Brain pericyte (primary cell): ENCODE measurements around the gene TNS2.
"Not testable (repeated sequence)": the region's sequence is repeated elsewhere in the genome, so short reads cannot be mapped to it uniquely, and the experiment has no call there.

ENCODE experiments used
- DNase-seq: peaks from one replicate; pipeline ENCODE4 v3.0.0-alpha.2; 2012; ENCODE audit warnings: low read depth, low spot score

TNS2 gene

DNA sequence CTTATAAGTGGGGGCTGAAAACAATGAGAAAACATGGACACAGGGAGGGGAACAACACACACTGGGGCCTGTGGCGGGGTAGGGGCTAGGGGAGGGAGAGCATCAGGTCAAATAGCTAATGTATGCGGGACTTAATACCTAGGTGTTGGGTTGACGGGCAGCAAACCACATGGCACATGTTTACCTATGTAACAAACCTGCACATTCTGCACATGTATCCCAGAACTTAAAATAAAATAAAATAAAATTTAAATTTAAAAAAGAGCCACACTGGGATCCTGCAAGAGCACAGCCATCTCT is 45.7 kb downstream of the TNS2 start:
- DNase-seq, result not testable (repeated sequence)

- no peak for DNase-seq
Measured at GRCh38 chr12:53096089-53096741, 46.4 kb downstream of the TNS2 start.

GRCh38 chr12:53096759-53097158 is 46.9 kb downstream of the TNS2 start:
- no peak for DNase-seq

- DNase-seq, result no peak
Measured at GRCh38 chr12:53097207-53097563, 47.3 kb downstream of the TNS2 start.

GRCh38 chr12:53097564-53098353 is 47.9 kb downstream of the TNS2 start, which contains the start of gene IGFBP6:
IGFBP6 (plus strand) TSS chr12:53097667; CDS start chr12:53097718, 51 bp downstream.
- no peak for DNase-seq

- no peak for DNase-seq
Measured at GRCh38 chr12:53098354-53098981, 48.6 kb downstream of the TNS2 start.

DNA sequence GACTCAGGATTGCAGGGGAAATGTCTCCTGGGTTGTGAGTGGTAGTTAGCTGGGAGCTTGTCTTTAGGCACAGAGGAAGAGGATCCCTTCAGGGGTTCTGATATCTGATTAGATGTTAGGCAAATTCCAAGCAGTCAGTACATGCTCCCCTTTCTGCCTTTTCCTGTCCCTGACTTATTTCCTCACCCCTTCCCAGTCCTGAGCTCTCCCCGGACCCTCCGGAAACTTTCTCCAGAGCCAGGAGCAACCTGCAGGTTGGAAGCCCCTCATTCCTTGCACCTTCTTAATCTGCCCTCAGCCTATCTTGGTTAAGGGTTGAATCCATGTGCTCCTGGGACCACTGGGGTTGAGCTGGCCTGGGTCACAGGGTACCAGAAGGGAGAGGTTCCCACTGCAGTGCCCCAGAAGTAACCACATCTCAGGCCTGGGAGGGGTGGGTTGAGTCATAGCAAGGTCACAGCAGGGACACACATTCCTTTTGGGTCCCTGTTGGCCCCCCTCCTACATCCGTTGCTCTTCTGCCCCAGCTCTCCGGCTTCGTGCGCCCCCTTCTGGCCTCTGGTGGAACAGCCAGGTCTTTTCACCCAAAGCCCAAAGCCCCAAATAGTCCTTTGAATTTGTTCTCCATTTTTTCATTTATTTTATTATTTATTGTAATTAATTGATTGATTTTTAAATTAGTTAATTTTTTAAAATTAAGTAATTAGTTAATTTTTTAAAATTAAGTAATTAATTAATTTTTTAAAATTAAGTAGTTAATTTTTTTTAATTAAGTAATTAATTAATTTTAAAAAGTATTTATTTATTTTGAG is 49.4 kb downstream of the TNS2 start:
- peak; percentile 71 for DNase-seq

- no peak for DNase-seq
Measured at GRCh38 chr12:53100466-53101151, 50.7 kb downstream of the TNS2 start.

DNA sequence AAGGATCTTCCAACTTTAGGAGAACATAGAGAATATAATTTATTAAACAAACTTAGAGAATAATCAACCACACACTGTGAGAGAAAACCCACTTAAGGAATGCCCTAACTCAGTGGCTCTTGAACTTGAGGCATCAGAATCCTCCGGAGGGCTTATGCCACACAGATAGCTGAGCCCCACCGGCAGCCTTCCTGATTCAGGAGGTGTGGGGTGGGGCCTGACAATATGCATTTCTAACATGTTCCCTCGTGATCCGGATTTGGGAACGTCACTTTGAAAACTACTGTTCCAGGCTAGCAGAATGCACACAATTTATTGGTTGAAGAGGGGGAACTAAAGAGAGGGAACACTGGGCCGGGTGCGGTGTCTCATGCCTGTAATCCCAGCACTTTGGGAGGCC is 51.4 kb downstream of the TNS2 start:
- DNase-seq, result no peak

DNA sequence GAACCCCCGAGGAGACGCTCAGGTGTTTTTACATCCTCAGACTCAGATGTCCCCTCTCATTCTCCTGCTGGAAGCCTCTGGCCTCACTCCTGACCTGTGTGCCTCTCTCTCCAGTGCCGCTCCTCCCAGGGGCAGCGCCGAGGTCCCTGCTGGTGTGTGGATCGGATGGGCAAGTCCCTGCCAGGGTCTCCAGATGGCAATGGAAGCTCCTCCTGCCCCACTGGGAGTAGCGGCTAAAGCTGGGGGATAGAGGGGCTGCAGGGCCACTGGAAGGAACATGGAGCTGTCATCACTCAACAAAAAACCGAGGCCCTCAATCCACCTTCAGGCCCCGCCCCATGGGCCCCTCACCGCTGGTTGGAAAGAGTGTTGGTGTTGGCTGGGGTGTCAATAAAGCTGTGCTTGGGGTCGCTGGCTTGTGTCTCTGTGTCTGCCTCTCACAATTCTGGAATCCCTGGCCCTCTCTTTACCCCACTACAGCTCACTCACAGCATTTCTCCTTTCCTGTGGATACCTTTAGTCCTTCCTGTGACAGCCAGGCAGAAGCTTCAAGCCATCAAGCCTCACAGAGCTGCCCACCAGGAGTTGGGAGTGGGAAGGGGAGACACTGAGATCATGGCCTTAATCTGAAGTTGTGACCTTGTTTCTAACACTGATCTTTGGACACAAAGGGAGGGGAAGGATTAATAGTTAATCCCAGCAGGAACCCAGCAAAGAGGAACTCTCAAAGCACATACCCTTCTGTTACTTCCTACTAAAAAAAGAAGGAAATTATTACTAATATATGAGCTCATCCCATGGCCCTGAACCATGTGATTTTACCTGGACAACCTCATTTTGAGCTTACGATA is 52.3 kb downstream of the TNS2 start:
- DNase-seq, result no peak

DNA sequence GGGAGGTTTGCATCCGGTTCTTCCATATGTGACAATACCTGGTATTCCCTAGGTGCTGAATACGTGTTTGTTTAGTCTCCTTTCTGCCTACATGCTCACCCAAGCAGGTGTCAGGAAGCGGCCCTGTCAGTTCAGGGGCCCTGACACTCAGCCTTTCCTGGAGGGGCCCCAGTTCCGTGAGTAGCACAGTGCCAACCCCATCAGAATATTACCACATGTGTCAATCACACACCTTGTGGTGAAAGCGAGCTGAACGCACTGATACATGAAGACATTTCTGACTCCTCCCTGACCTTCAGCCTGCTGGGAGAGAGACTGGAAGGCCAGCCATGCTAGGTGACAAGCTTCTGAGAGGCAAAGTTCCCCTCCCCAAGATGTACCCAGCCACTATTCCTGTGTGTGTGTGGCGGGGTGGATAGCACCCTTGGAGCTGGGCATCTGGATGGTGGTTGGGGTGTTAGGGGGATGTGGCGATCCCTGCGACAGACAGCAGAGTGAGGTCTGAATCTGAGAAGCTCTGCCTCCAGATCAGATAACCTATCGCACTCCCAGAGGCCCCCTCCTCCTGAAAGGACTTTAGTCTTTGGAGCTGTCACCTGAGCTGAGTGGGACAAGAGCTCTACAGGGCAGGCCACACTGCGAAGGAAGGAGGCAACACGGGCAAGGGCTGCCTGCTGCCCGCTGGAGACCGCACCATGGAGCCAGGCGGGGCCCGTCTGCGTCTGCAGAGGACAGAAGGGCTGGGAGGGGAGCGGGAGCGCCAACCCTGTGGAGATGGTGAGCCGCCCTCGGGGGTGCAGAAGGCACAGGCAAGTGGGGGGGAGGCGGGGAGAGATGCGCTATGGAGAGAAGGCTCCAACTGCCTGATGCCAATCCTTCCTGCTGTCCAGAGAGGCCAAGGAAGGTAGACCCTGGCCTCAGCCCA is 53.3 kb downstream of the TNS2 start, which contains the start of gene SOAT2:
Gene SOAT2, plus strand, starts transcription at position 604 of the 925 bp plus-strand sequence. Its CDS starts 92 bp downstream, at position 696.
- DNase-seq, result no peak

DNA sequence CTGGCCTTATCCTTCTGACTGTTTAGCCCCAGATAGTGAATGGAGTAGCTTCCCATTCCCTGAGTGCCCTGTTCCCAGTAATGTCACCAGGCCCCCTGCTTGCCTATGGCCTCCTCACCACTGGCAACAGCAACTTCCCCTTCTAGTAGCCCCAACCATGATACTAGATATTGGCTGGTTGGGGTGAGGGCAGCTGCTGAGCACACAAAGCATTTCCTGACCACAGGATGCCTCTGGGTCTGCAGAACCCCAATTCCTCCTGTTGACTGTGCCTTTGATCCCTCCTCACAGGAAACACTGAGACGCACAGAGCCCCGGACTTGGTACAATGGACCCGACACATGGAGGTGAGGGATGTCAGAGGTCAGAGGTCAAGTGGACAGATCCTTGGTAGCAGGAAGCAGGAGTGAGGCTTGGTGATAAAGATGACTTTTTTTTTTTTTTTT is 54.0 kb downstream of the TNS2 start:
- DNase-seq, result no peak

- no peak for DNase-seq
Measured at GRCh38 chr12:53105256-53105655, 55.4 kb downstream of the TNS2 start.

DNA sequence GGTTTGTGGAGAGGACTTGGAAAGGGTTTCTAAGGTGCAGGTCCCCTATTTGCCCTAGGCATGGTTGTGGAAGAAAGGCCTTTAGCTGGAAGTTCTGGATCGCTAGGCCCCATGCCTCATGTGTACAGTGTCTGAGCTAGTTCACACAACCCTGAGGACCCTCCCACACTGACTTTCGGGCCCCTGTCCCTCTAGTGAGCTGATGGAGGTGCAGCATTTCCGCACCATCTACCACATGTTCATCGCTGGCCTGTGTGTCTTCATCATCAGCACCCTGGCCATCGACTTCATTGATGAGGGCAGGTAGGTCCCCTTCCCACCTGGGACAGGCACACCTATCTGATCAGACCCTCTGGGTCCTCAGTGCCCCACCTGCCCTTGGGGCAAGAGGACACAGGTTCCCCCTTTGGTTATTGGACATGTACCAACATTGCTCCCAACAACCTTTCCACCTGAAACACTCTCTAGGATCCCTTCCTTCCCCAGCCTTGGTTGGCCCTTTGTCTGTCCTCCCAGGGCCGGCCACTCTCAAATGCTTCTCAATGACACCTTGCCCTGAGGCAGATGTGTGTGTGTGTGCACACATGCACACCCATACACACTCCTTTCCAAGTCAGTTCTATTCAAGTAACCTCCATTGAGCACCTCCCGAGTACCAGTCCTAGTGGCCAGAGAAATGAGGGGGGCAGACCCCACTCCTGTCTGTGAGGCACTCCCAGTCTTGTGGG is 56.0 kb downstream of the TNS2 start:
- no peak for DNase-seq

DNA sequence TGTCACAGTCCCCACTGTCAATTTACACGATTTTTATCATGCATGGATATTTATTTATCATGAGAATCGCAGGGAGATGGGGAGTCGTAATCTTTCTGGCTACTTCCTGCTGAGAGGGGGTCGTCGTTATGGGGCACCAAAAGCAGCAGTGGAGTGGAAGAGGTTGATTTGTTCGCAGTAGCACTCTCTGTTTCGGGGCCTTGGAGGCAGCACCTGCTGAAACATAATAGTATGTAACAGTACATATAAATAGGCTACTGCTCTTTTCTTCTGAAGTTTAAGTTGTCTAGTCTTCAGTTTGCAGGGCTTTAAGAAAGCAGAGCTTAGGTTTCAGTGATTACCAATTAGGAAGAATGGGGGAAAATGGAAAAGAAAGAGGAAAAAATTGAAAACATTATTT is 57.3 kb downstream of the TNS2 start:
- no peak for DNase-seq

DNA sequence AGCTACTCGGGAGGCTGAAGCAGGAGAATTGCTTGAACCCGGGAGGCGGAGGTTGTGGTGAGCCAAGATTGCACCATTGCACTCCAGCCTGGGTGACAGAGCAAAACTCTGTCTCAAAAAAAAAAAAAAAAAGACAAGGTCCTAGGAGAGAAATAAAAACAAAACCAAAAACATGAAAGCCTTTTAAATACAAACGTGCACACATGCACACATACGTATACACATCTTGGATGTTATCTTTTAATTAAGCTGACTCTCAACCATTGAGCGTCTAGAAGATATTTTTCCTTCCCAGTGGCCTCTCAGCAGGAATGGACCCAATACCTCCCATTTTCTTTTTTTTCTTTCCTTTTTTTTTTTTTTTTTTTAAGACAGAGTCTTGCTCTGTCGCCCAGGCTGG is 62.6 kb downstream of the TNS2 start:
- DNase-seq, result not testable (repeated sequence)

DNA sequence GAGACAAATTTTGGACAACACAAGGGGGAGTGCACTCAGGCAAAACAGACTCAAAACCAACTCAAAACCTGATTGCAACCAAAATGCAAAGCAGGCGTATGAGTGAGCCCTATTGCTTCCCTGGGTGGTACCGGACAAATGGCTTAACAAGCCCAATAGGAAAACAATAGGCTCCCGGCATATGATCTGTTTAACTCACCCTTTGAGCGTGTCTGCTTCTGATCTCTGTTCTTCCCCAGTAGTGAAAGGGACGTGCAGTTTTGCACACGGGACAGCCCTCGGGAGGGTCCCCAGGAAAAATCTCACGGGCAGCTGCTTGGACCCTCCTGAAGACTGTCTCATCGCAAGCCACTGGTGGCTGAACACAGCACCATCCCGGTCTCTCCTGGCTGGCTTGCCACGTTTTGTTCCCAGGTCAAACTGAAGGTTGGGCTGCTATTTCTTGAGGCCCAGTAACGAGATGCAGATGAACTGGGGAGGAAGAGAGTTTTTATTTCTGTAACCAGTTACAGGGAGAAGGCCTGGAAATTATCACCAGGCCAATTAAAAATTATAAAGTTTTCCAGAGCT is 63.4 kb downstream of the TNS2 start:
- no peak for DNase-seq

DNA sequence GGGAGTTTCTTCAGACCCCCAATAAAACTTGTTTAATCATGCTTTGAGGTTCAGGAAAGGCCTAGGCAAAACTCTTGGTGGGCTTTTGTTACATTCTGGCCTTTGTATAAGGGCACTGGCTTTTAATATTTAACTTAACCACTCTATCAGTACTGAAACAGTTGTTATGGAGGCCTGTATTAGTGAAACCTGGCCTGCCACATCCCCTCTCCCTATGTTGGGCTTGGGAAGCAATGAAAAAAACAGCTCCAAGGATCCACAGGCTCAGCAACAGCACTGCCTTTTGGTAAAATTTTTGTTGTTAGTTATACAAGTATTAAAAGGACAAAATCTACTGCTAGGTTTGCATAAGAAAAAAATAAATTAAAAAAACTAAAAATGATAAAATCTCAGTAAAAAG is 64.1 kb downstream of the TNS2 start:
- no peak for DNase-seq
